Measurements from ENCODE around the gene ANGPTL4. TPM values are rescaled to one million over a fixed set of nuclear protein-coding genes. Genes with fewer than 3 reads are reported as not detected.

ANGPTL4 gene
- total and polyA plus RNA-seq, 2 of the 13 experiments (the other 11 are each of a cell fraction or from before 2014, with no cell fraction given), result 0.80 to 21.7 TPM

DNA sequence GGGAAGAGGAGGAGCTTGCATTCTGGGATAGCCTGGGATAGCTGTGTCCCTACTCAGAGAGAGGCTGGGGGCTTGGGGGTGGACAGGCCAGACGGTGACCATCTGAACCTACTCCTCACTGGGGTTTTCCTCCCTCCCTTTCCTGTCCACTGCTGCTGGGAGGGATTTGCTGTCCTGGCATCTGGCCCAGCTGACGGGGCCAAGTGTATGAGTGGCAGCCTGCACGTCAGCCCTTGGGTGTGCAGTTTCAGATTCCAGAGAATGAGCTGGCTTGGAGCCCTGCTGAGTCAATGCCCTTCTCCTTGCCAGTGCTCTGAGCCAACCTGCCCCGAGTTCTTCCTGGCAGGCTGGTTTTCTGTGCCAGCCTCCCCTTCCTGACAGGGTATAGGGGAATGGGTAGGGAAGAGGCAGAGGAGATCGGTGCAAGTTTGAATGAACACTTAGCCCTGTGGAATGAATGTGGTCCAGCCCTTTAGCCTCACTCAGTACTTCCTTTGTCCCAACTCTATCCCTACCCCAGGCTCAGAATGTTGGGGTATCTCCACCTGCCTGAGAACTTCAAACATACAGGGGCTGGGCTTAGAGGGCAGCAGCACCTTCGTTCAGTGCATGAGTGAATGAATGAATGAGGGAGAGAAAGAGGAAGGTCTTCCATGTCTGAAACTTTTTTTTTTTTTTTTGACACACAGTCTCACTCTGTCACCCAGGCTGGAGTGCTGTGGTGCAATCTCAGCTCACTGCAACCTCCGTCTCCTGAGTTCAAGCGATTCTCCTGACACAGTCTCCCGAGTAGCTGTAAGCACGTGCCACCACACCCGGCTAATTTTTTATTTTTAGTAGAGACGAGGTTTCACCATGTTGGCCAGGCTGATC lies 1.8 kb upstream of the ANGPTL4 start (continued):
- TF ChIP-seq TAF1 (CRISPR knock-in tag; IDR thresholded peaks at IDR 0.05) (no peak), NFE2 (CRISPR knock-in tag; IDR thresholded peaks at IDR 0.05) (no peak), NR2F2 (IDR thresholded peaks at IDR 0.05; ENCODE audit: borderline replicate concordance, low read depth) (no peak), SMAD3 (CRISPR knock-in tag; IDR thresholded peaks at IDR 0.05) (no peak), TCF7 (IDR thresholded peaks at IDR 0.05; ENCODE audit: low read depth) (no peak), MED13 (CRISPR knock-in tag; IDR thresholded peaks at IDR 0.05) (no peak), GZF1 (CRISPR knock-in tag; IDR thresholded peaks at IDR 0.05) (no peak), ZFP37 (CRISPR knock-in tag; IDR thresholded peaks at IDR 0.05; ENCODE audit: borderline replicate concordance) (no peak), REXO4 (CRISPR knock-in tag; IDR thresholded peaks at IDR 0.05; ENCODE audit: borderline replicate concordance) (no peak), ZNF549 (CRISPR knock-in tag; IDR thresholded peaks at IDR 0.05) (no peak), ZNF737 (CRISPR knock-in tag; IDR thresholded peaks at IDR 0.05; ENCODE audit: borderline replicate concordance) (no peak), ZFYVE20 (CRISPR knock-in tag; IDR thresholded peaks at IDR 0.05; ENCODE audit: borderline replicate concordance, low read depth) (no peak), ZBTB3 (CRISPR knock-in tag; IDR thresholded peaks at IDR 0.05; ENCODE audit: borderline replicate concordance, low read depth) (no peak; the same call in 1 of the 2 replicates), NR2F6 (IDR thresholded peaks at IDR 0.05) (no peak), NR2F6 (CRISPR knock-in tag; IDR thresholded peaks at IDR 0.05) (peak; percentile 78), ZBTB7A (CRISPR knock-in tag; IDR thresholded peaks at IDR 0.05) (no peak; the same call in 1 of the 2 replicates), BRCA1 (CRISPR knock-in tag; IDR thresholded peaks at IDR 0.05) (no peak), ZNF670 (CRISPR knock-in tag; IDR thresholded peaks at IDR 0.05; ENCODE audit: borderline replicate concordance) (no peak), ZC3H13 (CRISPR knock-in tag; IDR thresholded peaks at IDR 0.05) (no peak), SP2 (CRISPR knock-in tag; IDR thresholded peaks at IDR 0.05) (no peak), ZNF772 (CRISPR knock-in tag; IDR thresholded peaks at IDR 0.05) (no peak), MAFF (IDR thresholded peaks at IDR 0.05; ENCODE audit: low read depth, low read length) (peak; percentile 68), TCF12 (IDR thresholded peaks at IDR 0.05) (no peak), TCF12 (CRISPR knock-in tag; IDR thresholded peaks at IDR 0.05) (no peak)
- TF ChIP-seq, protein P1, sequence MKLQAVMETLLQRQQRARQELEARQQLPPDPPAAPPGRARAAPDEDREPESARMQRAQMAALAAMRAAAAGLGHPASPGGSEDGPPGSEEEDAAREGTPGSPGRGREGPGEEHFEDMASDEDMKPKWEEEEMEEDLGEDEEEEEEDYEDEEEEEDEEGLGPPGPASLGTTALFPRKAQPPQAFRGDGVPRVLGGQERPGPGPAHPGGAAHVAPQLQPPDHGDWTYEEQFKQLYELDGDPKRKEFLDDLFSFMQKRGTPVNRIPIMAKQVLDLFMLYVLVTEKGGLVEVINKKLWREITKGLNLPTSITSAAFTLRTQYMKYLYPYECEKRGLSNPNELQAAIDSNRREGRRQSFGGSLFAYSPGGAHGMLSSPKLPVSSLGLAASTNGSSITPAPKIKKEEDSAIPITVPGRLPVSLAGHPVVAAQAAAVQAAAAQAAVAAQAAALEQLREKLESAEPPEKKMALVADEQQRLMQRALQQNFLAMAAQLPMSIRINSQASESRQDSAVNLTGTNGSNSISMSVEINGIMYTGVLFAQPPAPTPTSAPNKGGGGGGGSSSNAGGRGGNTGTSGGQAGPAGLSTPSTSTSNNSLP (IDR thresholded peaks at IDR 0.05; ENCODE audit: low read depth, low read length), result no peak
- TF ChIP-seq, protein P2, sequence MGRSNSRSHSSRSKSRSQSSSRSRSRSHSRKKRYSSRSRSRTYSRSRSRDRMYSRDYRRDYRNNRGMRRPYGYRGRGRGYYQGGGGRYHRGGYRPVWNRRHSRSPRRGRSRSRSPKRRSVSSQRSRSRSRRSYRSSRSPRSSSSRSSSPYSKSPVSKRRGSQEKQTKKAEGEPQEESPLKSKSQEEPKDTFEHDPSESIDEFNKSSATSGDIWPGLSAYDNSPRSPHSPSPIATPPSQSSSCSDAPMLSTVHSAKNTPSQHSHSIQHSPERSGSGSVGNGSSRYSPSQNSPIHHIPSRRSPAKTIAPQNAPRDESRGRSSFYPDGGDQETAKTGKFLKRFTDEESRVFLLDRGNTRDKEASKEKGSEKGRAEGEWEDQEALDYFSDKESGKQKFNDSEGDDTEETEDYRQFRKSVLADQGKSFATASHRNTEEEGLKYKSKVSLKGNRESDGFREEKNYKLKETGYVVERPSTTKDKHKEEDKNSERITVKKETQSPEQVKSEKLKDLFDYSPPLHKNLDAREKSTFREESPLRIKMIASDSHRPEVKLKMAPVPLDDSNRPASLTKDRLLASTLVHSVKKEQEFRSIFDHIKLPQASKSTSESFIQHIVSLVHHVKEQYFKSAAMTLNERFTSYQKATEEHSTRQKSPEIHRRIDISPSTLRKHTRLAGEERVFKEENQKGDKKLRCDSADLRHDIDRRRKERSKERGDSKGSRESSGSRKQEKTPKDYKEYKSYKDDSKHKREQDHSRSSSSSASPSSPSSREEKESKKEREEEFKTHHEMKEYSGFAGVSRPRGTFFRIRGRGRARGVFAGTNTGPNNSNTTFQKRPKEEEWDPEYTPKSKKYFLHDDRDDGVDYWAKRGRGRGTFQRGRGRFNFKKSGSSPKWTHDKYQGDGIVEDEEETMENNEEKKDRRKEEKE (IDR thresholded peaks at IDR 0.05), result no peak
- TF ChIP-seq, protein P3, sequence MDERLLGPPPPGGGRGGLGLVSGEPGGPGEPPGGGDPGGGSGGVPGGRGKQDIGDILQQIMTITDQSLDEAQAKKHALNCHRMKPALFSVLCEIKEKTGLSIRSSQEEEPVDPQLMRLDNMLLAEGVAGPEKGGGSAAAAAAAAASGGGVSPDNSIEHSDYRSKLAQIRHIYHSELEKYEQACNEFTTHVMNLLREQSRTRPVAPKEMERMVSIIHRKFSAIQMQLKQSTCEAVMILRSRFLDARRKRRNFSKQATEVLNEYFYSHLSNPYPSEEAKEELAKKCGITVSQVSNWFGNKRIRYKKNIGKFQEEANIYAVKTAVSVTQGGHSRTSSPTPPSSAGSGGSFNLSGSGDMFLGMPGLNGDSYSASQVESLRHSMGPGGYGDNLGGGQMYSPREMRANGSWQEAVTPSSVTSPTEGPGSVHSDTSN (CRISPR knock-in tag; IDR thresholded peaks at IDR 0.05), result peak; percentile 82
